Sigmoid colon (tissue), 4 donors: Measurements from ENCODE around the gene EHD1.

Source experiments
- CTCF ChIP-seq, 4 experiments: fragments of 450-650 bp in 3 of 4; fragments of 200-600 bp in 1 of 4; IDR thresholded peaks; one replicate each; pipeline ENCODE4 v1.5.1; 2016 to 2019; ENCODE audit warnings: antibody characterized with exemption in 4 of 4, mild to moderate bottlenecking in 3 of 4, moderate library complexity in 2 of 4
- POLR2A ChIP-seq, 2 donors: fragments of 450-650 bp; IDR thresholded peaks; one replicate each; pipeline ENCODE4 v1.6.1; 2016; ENCODE audit warnings: antibody characterized with exemption in 2 of 2, mild to moderate bottlenecking in 2 of 2, moderate library complexity in 2 of 2
- POLR2AphosphoS5 ChIP-seq, 4 donors: sonication (generic); formaldehyde crosslinking; IDR thresholded peaks; one replicate each; pipeline ENCODE4 v1.6.1; 2017; ENCODE audit warnings: antibody characterized with exemption in 4 of 4

GRCh38 chr11:64888406-64888728 lies 9.9 kb upstream of the EHD1 start:
- TF ChIP-seq CTCF (IDR thresholded peaks at IDR 0.05) = no peak
- TF ChIP-seq POLR2A (IDR thresholded peaks at IDR 0.05) = no peak
- no peak for TF ChIP-seq POLR2AphosphoS5 (IDR thresholded peaks at IDR 0.05)
